ENCODE results near the gene ELP2. TPM values are rescaled to one million over a fixed set of nuclear protein-coding genes. Genes with fewer than 3 reads are reported as not detected.

ELP2 gene
- polyA plus RNA-seq, 1 donor from 2014 or later = 83.6 TPM

DNA sequence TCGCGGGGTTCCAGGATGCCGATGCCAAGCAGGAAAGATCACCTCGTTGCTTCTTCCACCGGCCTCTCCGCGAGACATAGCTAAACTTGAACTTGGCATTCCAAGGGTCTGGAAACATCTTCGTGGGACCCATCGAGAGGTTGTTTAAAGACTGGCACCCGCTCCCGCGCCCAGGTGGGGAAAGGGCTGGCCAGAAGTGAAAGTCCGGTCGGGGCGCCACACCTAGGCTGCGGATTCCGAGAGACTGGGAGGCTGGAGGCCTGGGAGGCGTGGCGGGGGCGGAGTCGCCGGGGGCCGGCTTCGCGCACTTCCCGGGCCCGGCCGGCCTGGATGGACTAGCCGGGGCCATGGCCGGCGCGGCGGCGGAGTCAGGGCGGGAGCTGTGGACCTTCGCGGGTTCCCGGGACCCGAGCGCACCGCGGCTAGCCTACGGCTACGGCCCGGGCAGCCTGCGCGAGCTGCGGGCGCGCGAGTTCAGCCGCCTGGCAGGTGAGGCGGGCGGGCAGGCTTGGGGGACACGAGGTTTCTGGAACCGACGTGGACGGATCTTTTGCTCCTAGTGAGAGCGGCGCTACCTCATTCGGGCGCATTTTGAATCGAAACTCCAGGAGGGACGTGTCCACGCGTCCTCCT lies 57.6 kb downstream of the ELP2 start, which contains the start of gene MOCOS:
MOCOS (plus strand) TSS at position 305 of the 633 bp plus-strand sequence; CDS start at position 348, 43 bp downstream.
- Histone ChIP-seq H4K20me1 (ENCODE audit: insufficient read depth) (no peaks in the 10 kb centered on the region), H3F3A (ENCODE audit: insufficient read depth, low read length, poor library complexity, severe bottlenecking) (no peaks in the 10 kb centered on the region), H3K4me3 (ENCODE audit: low read length) (peak within 1 kb of the TSS; percentile 67), H3K36me3 (ENCODE audit: insufficient read depth, low read length) (no peaks in the 10 kb centered on the region), H3K27ac (ENCODE audit: low read length) (no peak within 1 kb of the TSS), H3K4me2 (ENCODE audit: low read length) (peak within 1 kb of the TSS; percentile 78), H3K27me3 (ENCODE audit: insufficient read depth, low read depth, low read length) (peaks cover 42% of the 10 kb centered on the region), H3K9me3 (ENCODE audit: low read length) (no peaks in the 10 kb centered on the region), H2AFZ (ENCODE audit: low read depth, low read length) (no peak within 1 kb of the TSS), H3K9me2 (ENCODE audit: insufficient read depth, low read length) (no peaks in the 10 kb centered on the region), H3K79me2 (replicated peaks; ENCODE audit: insufficient read depth, low read length) (no peaks in the 10 kb centered on the region), H3K9ac (ENCODE audit: low read length) (peak within 1 kb of the TSS; percentile 31)
- no peak for TF ChIP-seq EP300 (conservative IDR thresholded peaks at IDR 0.05; ENCODE audit: poor library complexity, severe bottlenecking)
- no peak for TF ChIP-seq EZH2 (IDR thresholded peaks at IDR 0.05; ENCODE audit: borderline replicate concordance, insufficient read depth, low read length, poor library complexity, severe bottlenecking)
- TF ChIP-seq RAD21 (conservative IDR thresholded peaks at IDR 0.05) = no peak
- TF ChIP-seq, protein P1, sequence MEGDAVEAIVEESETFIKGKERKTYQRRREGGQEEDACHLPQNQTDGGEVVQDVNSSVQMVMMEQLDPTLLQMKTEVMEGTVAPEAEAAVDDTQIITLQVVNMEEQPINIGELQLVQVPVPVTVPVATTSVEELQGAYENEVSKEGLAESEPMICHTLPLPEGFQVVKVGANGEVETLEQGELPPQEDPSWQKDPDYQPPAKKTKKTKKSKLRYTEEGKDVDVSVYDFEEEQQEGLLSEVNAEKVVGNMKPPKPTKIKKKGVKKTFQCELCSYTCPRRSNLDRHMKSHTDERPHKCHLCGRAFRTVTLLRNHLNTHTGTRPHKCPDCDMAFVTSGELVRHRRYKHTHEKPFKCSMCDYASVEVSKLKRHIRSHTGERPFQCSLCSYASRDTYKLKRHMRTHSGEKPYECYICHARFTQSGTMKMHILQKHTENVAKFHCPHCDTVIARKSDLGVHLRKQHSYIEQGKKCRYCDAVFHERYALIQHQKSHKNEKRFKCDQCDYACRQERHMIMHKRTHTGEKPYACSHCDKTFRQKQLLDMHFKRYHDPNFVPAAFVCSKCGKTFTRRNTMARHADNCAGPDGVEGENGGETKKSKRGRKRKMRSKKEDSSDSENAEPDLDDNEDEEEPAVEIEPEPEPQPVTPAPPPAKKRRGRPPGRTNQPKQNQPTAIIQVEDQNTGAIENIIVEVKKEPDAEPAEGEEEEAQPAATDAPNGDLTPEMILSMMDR (IDR thresholded peaks at IDR 0.05; ENCODE audit: poor library complexity, severe bottlenecking) = no peak
- TF ChIP-seq POLR2AphosphoS5 (IDR thresholded peaks at IDR 0.05) = no peak
- no peak for TF ChIP-seq MXI1 (conservative IDR thresholded peaks at IDR 0.05; ENCODE audit: poor library complexity, severe bottlenecking)
- no peak for TF ChIP-seq TAF1 (IDR thresholded peaks at IDR 0.05; ENCODE audit: low read depth)
- TF ChIP-seq, protein P2, sequence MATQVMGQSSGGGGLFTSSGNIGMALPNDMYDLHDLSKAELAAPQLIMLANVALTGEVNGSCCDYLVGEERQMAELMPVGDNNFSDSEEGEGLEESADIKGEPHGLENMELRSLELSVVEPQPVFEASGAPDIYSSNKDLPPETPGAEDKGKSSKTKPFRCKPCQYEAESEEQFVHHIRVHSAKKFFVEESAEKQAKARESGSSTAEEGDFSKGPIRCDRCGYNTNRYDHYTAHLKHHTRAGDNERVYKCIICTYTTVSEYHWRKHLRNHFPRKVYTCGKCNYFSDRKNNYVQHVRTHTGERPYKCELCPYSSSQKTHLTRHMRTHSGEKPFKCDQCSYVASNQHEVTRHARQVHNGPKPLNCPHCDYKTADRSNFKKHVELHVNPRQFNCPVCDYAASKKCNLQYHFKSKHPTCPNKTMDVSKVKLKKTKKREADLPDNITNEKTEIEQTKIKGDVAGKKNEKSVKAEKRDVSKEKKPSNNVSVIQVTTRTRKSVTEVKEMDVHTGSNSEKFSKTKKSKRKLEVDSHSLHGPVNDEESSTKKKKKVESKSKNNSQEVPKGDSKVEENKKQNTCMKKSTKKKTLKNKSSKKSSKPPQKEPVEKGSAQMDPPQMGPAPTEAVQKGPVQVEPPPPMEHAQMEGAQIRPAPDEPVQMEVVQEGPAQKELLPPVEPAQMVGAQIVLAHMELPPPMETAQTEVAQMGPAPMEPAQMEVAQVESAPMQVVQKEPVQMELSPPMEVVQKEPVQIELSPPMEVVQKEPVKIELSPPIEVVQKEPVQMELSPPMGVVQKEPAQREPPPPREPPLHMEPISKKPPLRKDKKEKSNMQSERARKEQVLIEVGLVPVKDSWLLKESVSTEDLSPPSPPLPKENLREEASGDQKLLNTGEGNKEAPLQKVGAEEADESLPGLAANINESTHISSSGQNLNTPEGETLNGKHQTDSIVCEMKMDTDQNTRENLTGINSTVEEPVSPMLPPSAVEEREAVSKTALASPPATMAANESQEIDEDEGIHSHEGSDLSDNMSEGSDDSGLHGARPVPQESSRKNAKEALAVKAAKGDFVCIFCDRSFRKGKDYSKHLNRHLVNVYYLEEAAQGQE (IDR thresholded peaks at IDR 0.05; ENCODE audit: borderline replicate concordance) = no peak
- TF ChIP-seq SMC3 (conservative IDR thresholded peaks at IDR 0.05; ENCODE audit: poor library complexity) = no peak

DNA sequence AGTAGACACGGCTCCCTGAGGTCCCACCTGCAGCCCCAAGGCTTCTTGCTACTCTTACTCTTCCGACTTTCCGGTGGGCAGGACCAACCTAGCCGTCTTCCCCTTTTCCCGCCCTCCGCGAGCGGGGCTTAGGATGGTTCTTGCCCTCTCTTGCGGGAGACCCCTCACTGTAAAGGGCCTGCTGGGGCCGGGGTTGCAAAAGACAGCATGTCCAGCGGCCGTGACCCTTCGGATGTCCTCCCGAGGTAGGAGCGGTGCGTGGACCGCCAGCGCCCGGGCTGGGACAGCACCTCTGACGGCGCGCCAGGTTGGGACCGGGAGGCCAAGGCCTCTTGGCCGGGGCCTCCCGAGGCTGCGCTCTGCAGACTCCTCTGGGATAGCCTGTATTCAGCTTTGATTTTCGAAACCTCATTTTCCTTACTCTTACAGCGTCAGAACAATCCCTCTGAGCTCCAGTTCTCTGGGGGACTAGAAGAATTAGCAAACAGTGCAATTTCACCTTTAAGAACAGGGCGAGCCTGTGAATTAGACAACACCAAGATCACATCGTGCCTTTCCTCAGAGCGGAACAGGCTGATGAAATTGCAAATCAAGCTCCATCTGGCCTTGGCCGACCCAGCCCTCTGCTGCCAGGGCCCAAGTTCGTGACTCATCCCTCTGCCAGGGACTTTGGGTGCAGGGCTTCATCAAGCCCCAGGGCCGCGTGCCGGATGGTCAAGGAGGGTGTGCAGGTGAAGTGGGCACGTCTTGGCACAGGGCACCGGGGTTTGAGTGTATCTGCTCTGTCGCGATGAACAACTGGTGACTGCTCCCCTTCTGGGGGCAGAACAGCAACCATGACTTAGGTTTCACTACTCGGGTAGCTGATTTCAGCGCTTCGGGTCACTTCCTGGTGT lies 58.4 kb downstream of the ELP2 start:
- no peak overlapping the region for H3K4me2 ChIP-seq (ENCODE audit: low read length)
- H4K20me1 ChIP-seq (ENCODE audit: insufficient read depth) = no peaks in the 10 kb centered on the region
- no peak overlapping the region for H2AFZ ChIP-seq (ENCODE audit: low read depth, low read length)
- peaks cover 42% of the 10 kb centered on the region for H3K27me3 ChIP-seq (ENCODE audit: insufficient read depth, low read depth, low read length)
- H3K4me3 ChIP-seq (ENCODE audit: low read length) = peak overlapping the region; percentile 67
- no peaks in the 10 kb centered on the region for H3K36me3 ChIP-seq (ENCODE audit: insufficient read depth, low read length)
- H3K79me2 ChIP-seq (replicated peaks; ENCODE audit: insufficient read depth, low read length) = no peaks in the 10 kb centered on the region
- no peak overlapping the region for H3K27ac ChIP-seq (ENCODE audit: low read length)
- H3K9me3 ChIP-seq (ENCODE audit: low read length) = no peaks in the 10 kb centered on the region
- no peak for TF ChIP-seq MXI1 (conservative IDR thresholded peaks at IDR 0.05; ENCODE audit: poor library complexity, severe bottlenecking)
- TF ChIP-seq, protein P2 (IDR thresholded peaks at IDR 0.05; ENCODE audit: borderline replicate concordance) = no peak
- TF ChIP-seq SMC3 (conservative IDR thresholded peaks at IDR 0.05; ENCODE audit: poor library complexity) = no peak
- TF ChIP-seq EZH2 (IDR thresholded peaks at IDR 0.05; ENCODE audit: borderline replicate concordance, insufficient read depth, low read length, poor library complexity, severe bottlenecking) = no peak
- TF ChIP-seq TAF1 (IDR thresholded peaks at IDR 0.05; ENCODE audit: low read depth) = no peak
- TF ChIP-seq, protein P1 (IDR thresholded peaks at IDR 0.05; ENCODE audit: poor library complexity, severe bottlenecking) = no peak
- TF ChIP-seq EP300 (conservative IDR thresholded peaks at IDR 0.05; ENCODE audit: poor library complexity, severe bottlenecking) = no peak
- TF ChIP-seq RAD21 (conservative IDR thresholded peaks at IDR 0.05) = no peak
- no peak for TF ChIP-seq POLR2AphosphoS5 (IDR thresholded peaks at IDR 0.05)
- no peaks in the 10 kb centered on the region for H3F3A ChIP-seq (ENCODE audit: insufficient read depth, low read length, poor library complexity, severe bottlenecking)
- no peak overlapping the region for H3K9ac ChIP-seq (ENCODE audit: low read length)
- no peaks in the 10 kb centered on the region for H3K9me2 ChIP-seq (ENCODE audit: insufficient read depth, low read length)

All from neural cell (in vitro differentiated cells).